Measurements from ENCODE around the gene CEACAM18. TPM values are rescaled to one million over a fixed set of nuclear protein-coding genes. Genes with fewer than 3 reads are reported as not detected.
"Not testable (repeated sequence)": the region's sequence is repeated elsewhere in the genome, so short reads cannot be mapped to it uniquely, and the experiment has no call there.

Gene CEACAM18
- total and polyA plus RNA-seq, 2 experiments from 2014 or later, result not detected

DNA sequence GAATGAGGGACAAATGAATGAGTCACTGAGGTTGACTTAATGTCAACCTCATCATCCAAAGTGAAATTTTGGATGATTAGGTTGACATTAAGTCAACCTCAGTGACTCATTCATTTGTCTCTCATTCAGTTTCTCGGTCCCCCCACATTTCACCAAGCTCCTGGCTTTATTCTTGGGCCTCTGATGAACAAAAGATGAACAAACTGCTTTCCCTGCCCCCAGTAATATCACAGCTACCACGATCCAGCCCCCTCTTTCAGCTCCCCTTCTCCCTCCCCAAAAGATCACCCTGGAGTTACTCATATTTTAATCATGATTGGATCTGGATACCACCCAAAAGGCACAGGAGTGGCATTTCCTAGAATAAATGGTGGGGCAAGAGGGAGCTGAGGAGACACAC is 10.8 kb downstream of the CEACAM18 start:
- H3K36me3 ChIP-seq, result no peaks in the 10 kb centered on the region
- TF ChIP-seq, protein P1, sequence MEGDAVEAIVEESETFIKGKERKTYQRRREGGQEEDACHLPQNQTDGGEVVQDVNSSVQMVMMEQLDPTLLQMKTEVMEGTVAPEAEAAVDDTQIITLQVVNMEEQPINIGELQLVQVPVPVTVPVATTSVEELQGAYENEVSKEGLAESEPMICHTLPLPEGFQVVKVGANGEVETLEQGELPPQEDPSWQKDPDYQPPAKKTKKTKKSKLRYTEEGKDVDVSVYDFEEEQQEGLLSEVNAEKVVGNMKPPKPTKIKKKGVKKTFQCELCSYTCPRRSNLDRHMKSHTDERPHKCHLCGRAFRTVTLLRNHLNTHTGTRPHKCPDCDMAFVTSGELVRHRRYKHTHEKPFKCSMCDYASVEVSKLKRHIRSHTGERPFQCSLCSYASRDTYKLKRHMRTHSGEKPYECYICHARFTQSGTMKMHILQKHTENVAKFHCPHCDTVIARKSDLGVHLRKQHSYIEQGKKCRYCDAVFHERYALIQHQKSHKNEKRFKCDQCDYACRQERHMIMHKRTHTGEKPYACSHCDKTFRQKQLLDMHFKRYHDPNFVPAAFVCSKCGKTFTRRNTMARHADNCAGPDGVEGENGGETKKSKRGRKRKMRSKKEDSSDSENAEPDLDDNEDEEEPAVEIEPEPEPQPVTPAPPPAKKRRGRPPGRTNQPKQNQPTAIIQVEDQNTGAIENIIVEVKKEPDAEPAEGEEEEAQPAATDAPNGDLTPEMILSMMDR (IDR thresholded peaks at IDR 0.05; ENCODE audit: low read depth, low read length), result no peak
- H3K27me3 ChIP-seq, result no peaks in the 10 kb centered on the region
- H3K27ac ChIP-seq, result no peak overlapping the region
- H3K4me1 ChIP-seq (ENCODE audit: low read depth), result no peaks in the 10 kb centered on the region
- DNase-seq (ENCODE audit: low read depth in 1 of 2, low spot score in 1 of 2), result no peak
- H3K9me3 ChIP-seq (ENCODE audit: low read depth), result peaks cover 3% of the 10 kb centered on the region
- no peak overlapping the region for H3K4me3 ChIP-seq

DNA sequence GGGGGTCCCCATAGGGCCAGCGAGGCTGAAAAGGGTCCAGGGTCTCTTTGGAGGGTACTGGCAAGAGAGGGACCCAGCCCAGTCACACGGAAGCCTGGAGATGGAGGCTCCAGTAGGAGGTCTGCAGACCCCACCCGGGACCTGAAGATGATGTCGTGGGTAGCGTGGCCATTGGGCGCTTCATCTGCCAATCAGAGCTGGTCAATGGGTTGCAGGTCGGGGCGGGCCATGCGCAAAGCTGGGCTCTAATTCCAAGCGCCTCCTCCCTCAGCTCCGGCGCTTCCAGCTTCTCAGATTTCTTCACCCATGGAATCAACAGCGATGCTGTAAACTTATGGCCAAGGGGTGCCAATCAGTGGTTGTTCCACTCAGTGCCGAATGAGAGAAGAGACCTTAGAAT is 12.3 kb downstream of the CEACAM18 start:
- no peak overlapping the region for H3K27ac ChIP-seq
- H3K4me1 ChIP-seq (ENCODE audit: low read depth), result no peaks in the 10 kb centered on the region
- no peak for DNase-seq (ENCODE audit: low read depth in 1 of 2, low spot score in 1 of 2)
- H3K9me3 ChIP-seq (ENCODE audit: low read depth), result peaks cover 3% of the 10 kb centered on the region
- no peaks in the 10 kb centered on the region for H3K27me3 ChIP-seq
- no peaks in the 10 kb centered on the region for H3K36me3 ChIP-seq
- H3K4me3 ChIP-seq, result no peak overlapping the region
- TF ChIP-seq, protein P1 (IDR thresholded peaks at IDR 0.05; ENCODE audit: low read depth, low read length), result no peak

DNA sequence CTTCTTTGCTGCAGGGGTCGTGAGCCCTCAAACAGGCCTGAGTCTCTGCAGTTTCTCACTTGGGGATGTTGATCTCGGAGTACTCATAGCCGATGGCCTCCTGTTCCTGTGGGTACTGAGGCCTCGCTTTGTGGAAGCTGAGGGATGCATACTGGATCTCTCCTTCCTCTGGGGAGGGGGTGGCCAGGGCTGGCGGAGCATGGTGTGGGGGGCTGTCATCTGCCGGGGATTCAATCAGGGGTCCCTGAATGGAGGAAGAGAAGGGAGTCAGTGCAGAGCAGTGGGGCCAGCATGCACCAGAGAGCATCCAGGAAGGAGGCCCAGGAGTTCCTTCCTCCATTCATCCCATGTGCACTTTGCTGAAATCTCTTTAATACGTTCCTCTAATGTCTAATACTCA is 13.2 kb downstream of the CEACAM18 start:
- TF ChIP-seq, protein P1 (IDR thresholded peaks at IDR 0.05; ENCODE audit: low read depth, low read length), result no peak
- H3K27me3 ChIP-seq, result no peaks in the 10 kb centered on the region
- no peak overlapping the region for H3K27ac ChIP-seq

DNA sequence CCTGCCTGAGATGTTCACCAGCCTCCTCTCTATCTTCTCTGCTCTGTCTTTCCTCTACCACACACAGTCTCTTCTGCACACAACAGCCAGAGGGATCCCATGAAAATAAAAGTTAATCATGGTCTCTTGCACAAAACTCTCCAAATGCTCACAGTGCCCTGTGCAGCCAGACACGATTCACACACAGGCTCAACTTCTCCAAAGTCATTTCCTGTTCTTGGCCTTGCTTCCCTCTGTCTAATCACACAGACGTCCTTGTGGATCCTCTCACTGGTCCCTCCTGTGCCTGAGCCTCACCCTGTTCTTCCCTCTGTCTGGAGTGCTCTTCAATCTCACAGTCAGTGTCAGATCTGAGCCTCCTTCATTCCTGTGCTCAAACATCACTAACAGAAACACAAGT is 15.4 kb downstream of the CEACAM18 start:
- no peaks in the 10 kb centered on the region for H3K36me3 ChIP-seq
- TF ChIP-seq, protein P1 (IDR thresholded peaks at IDR 0.05; ENCODE audit: low read depth, low read length), result no peak

More for the DNA sequence above, 13.2 kb downstream of the CEACAM18 start:
- H3K36me3 ChIP-seq, result no peaks in the 10 kb centered on the region
- no peak overlapping the region for H3K4me3 ChIP-seq
- DNase-seq (ENCODE audit: low read depth in 1 of 2, low spot score in 1 of 2), result no peak
- no peaks in the 10 kb centered on the region for H3K4me1 ChIP-seq (ENCODE audit: low read depth)
- H3K9me3 ChIP-seq (ENCODE audit: low read depth), result peaks cover 3% of the 10 kb centered on the region

DNA sequence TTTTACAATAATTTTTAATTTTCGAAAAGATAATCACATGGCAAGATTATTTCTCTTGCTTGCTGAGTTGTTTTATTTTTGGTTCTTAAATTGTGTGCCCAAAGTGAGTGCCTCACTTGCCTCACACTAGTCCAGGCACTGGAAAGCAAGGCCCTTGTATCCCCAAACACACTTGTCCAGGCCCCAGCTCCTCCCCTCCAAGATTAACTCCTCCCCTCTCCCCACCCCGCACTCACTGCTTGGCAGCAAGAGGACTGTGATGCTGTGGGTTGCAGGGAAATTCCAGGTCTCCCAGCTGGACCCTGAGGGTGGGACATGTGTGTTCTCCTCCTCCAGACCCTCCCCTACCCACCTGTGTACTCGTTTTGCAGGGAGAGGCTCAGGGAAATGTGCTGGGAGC is 19.3 kb downstream of the CEACAM18 start:
- H3K27ac ChIP-seq, result no peak overlapping the region
- no peaks in the 10 kb centered on the region for H3K27me3 ChIP-seq
- H3K9me3 ChIP-seq (ENCODE audit: low read depth), result no peaks in the 10 kb centered on the region
- no peak overlapping the region for H3K4me3 ChIP-seq
- H3K36me3 ChIP-seq, result no peaks in the 10 kb centered on the region
- no peak for DNase-seq (ENCODE audit: low read depth in 1 of 2, low spot score in 1 of 2)
- no peaks in the 10 kb centered on the region for H3K4me1 ChIP-seq (ENCODE audit: low read depth)
- TF ChIP-seq, protein P1 (IDR thresholded peaks at IDR 0.05; ENCODE audit: low read depth, low read length), result no peak

More for the DNA sequence above, 15.4 kb downstream of the CEACAM18 start:
- Histone ChIP-seq H3K4me1 (ENCODE audit: low read depth) (no peaks in the 10 kb centered on the region), H3K27me3 (no peaks in the 10 kb centered on the region), H3K4me3 (no peak overlapping the region), H3K9me3 (ENCODE audit: low read depth) (no peaks in the 10 kb centered on the region), H3K27ac (no peak overlapping the region)
- DNase-seq (ENCODE audit: low read depth in 1 of 2, low spot score in 1 of 2), result no peak

DNA sequence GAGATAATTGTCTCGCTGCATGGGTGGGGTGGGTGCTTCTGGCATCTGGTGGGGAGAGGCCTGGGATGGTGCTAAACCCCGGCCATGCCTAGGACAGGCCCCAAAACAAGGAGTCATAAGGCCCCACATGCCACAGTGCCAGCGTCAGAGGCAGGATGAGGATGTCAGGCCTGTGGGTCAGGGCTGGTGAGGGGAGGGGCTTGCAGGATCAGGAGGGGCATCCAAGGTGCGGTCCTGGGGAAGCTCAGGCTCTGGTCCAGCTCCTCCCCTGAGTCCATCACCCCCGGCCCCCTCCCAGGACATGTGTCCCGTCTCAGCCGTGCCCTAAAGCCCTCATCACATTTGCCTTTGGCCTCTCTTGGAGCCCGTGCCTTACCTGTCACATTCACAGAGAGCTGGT is 22.6 kb downstream of the CEACAM18 start:
- not testable (repeated sequence) for H3K27me3 ChIP-seq; H3K27ac ChIP-seq; DNase-seq (ENCODE audit: low read depth in 1 of 2, low spot score in 1 of 2); H3K9me3 ChIP-seq (ENCODE audit: low read depth); H3K36me3 ChIP-seq; H3K4me3 ChIP-seq; H3K4me1 ChIP-seq (ENCODE audit: low read depth)

All from cardiac muscle cell (in vitro differentiated cells and primary cell).